AG04449 (cell line): ENCODE measurements around the gene RNF121.

Experiments used
- CTCF ChIA-PET: fragments of 350-600 bp; formaldehyde crosslinking; extraction: SDS; loops from one replicate; lab custom pipeline; 2021; ENCODE audit warnings: antibody characterized with exemption; lab: Yijun Ruan, JAX
- POLR2A ChIA-PET: fragments of 400-600, 350-600 bp; formaldehyde crosslinking; extraction: SDS; loops from one replicate; lab custom pipeline; 2020; ENCODE audit warnings: antibody characterized with exemption, inconsistent platforms; lab: Yijun Ruan, JAX
- DNase-seq: peaks from one replicate; pipeline ENCODE4 v3.0.0-alpha.2; 2010; ENCODE audit warnings: low read depth, low spot score
- H3K4me3 ChIP-seq: 2 replicates; pipeline ENCODE4 v1.5.1; 2011; ENCODE audit warnings: low read depth, mild to moderate bottlenecking, control low read depth, low read length
- CTCF ChIP-seq: IDR thresholded peaks from one replicate; pipeline ENCODE4 v1.5.1; 2011; ENCODE audit warnings: mild to moderate bottlenecking, moderate library complexity, low read length, control low read depth, inconsistent platforms; ENCODE audit not compliant: insufficient read depth; ENCODE audit errors: missing control alignments

The RNF121 gene

GRCh38 chr11:72007089-72007476 lies 78.2 kb downstream of the RNF121 start:
- CTCF ChIA-PET, result interaction anchor here (0.7 to 1.6 kb wide), 4 partner anchors 9 to 176 kb away, joined by 3 to 6 read pairs (median 4); no protein-coding TSS in a partner anchor
- no peak for TF ChIP-seq CTCF
- POLR2A ChIA-PET, result no interaction called here
- no peak overlapping the region for H3K4me3 ChIP-seq
- no peak for DNase-seq

- TF ChIP-seq CTCF, result no peak
- ChIA-PET CTCF (interaction anchor here (0.6 to 1.5 kb wide), 8 partner anchors 9 to 209 kb away, joined by 3 to 6 read pairs (median 4); no protein-coding TSS in a partner anchor), POLR2A (interaction anchor here (0.6 kb wide), 1 partner anchor 9 kb away, joined by 3 read pairs; no protein-coding TSS in a partner anchor)
- no peak overlapping the region for H3K4me3 ChIP-seq
- DNase-seq, result no peak
Observed at GRCh38 chr11:72007587-72007986, 78.7 kb downstream of the RNF121 start.

GRCh38 chr11:72008728-72009127 lies 79.9 kb downstream of the RNF121 start:
- CTCF ChIA-PET, result interaction anchor here (0.8 to 2.3 kb wide), 4 partner anchors 9 to 175 kb away, joined by 3 to 7 read pairs (median 5); no protein-coding TSS in a partner anchor

GRCh38 chr11:72009156-72009555 lies 80.3 kb downstream of the RNF121 start:
- POLR2A ChIA-PET, result interaction anchor here (1.1 to 1.2 kb wide), 2 partner anchors 9 to 12 kb away, joined by 3 read pairs; no protein-coding TSS in a partner anchor
- DNase-seq, result no peak
- CTCF ChIA-PET, result interaction anchor here (0.8 to 2.3 kb wide), 3 partner anchors 9 to 174 kb away, joined by 3 to 7 read pairs (median 4); no protein-coding TSS in a partner anchor
- TF ChIP-seq CTCF, result no peak
- H3K4me3 ChIP-seq, result no peak overlapping the region

More at GRCh38 chr11:72008728-72009127, 79.9 kb downstream of the RNF121 start:
- POLR2A ChIA-PET, result interaction anchor here (1.1 to 1.2 kb wide), 2 partner anchors 9 to 12 kb away, joined by 3 read pairs; no protein-coding TSS in a partner anchor
- no peak for TF ChIP-seq CTCF
- H3K4me3 ChIP-seq, result no peak overlapping the region
- no peak for DNase-seq

- no peak overlapping the region for H3K4me3 ChIP-seq
- ChIA-PET CTCF (interaction anchor here (0.6 to 2.3 kb wide), 5 partner anchors 14 to 420 kb away, joined by 3 to 7 read pairs (median 3); no protein-coding TSS in a partner anchor), POLR2A (interaction anchor here (1.2 kb wide), 1 partner anchor 23 kb away, joined by 3 read pairs; no protein-coding TSS in a partner anchor)
- TF ChIP-seq CTCF, result no peak
- no peak for DNase-seq
Observed at GRCh38 chr11:72010529-72011233, 81.8 kb downstream of the RNF121 start.

- no peak for TF ChIP-seq CTCF
- H3K4me3 ChIP-seq, result no peak overlapping the region
- ChIA-PET POLR2A (interaction anchor here (1.1 kb wide), 1 partner anchor 10 kb away, joined by 3 read pairs; no protein-coding TSS in a partner anchor), CTCF (interaction anchor here (1.6 to 7.7 kb wide), 4 partner anchors 12 to 79 kb away, joined by 6 to 80 read pairs (median 33); no protein-coding TSS in a partner anchor)
- no peak for DNase-seq
Observed at GRCh38 chr11:72012091-72012630, 83.3 kb downstream of the RNF121 start.
